Kidney epithelial cell (primary cell): Measurements from ENCODE around the gene ETS1. TPM values are rescaled to one million over a fixed set of nuclear protein-coding genes. Genes with fewer than 3 reads are reported as not detected.

ENCODE experiments used
- DNase-seq: peaks from one replicate; pipeline ENCODE4 v3.0.0-alpha.2; 2010; ENCODE audit warnings: low read depth
- H3K27me3 ChIP-seq: 2 replicates; pipeline ENCODE4 v1.6.0; 2011; ENCODE audit warnings: low read length; ENCODE audit not compliant: control insufficient read depth, insufficient read depth
- H3K36me3 ChIP-seq: 2 replicates; pipeline ENCODE4 v1.5.1; 2011; ENCODE audit warnings: low read length; ENCODE audit not compliant: control insufficient read depth, insufficient read depth
- H3K4me3 ChIP-seq: 2 replicates; pipeline ENCODE4 v1.5.1; 2011; ENCODE audit warnings: low read depth, mild to moderate bottlenecking, control low read depth, low read length
- total RNA-seq: library from RNA; depleted of rRNA; stranded (reverse); fragments of >200 nt; gene quantifications from 2 replicates; pipeline ENCODE4 v1.2.3, GENCODE V29; 2015
- TF ChIP-seq, protein P1 (sequence below): IDR thresholded peaks from 2 replicates; pipeline ENCODE4 v1.5.1; 2011; ENCODE audit warnings: mild to moderate bottlenecking, moderate library complexity, low read length, control low read depth, inconsistent platforms; ENCODE audit not compliant: insufficient read depth, poor library complexity, severe bottlenecking

The ETS1 gene
- total RNA-seq, 1 donor from 2014 or later, result 224 TPM

DNA sequence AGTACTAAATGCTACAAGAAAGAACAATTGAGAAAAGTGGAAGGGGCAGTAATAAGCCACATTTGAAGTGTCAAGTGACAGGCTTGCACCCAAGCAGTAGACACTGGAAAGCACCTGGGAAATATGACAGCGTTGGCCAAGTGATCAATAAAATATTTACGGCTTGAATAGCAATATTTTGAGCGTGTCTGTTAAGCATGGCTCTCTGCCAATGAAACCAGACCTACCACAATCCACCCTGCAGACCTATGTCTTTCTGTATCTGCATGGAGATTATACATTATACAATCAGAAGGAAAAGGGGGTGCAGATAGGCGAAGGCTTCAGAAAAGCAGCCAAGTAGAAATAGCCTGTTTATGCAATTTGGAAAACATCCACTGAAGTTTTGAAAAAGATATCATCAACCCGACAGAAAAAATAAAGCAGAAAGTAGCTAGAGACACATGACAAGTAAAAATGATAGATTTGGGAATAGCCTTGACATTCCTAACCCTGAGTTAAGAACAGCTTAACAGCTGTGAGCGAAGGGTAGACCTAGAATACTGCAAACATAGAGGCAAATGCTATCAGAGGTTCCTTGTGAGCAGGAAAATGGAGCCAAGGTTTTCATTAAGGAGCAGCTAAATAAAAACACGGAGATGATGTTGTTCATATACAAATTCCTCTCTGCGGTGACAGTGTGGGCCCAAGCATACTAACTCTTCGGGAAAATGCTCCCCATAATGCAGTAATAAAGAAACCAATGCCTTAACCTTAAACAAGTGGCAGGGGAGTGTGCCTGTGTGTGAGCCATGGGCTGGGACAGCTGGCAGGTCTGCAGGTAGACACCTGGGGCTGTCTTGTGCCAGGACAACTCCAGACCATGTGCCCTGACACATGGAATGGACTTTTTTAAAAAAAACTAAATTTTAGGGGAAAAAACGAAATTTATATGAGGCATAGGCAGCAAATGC, 71.3 kb downstream of the ETS1 start:
- Histone ChIP-seq H3K27me3 (no peaks in the 10 kb centered on the region), H3K4me3 (no peak overlapping the region), H3K36me3 (no peaks in the 10 kb centered on the region)
- TF ChIP-seq, protein P1, sequence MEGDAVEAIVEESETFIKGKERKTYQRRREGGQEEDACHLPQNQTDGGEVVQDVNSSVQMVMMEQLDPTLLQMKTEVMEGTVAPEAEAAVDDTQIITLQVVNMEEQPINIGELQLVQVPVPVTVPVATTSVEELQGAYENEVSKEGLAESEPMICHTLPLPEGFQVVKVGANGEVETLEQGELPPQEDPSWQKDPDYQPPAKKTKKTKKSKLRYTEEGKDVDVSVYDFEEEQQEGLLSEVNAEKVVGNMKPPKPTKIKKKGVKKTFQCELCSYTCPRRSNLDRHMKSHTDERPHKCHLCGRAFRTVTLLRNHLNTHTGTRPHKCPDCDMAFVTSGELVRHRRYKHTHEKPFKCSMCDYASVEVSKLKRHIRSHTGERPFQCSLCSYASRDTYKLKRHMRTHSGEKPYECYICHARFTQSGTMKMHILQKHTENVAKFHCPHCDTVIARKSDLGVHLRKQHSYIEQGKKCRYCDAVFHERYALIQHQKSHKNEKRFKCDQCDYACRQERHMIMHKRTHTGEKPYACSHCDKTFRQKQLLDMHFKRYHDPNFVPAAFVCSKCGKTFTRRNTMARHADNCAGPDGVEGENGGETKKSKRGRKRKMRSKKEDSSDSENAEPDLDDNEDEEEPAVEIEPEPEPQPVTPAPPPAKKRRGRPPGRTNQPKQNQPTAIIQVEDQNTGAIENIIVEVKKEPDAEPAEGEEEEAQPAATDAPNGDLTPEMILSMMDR, result no peak
- DNase-seq, result no peak

DNA sequence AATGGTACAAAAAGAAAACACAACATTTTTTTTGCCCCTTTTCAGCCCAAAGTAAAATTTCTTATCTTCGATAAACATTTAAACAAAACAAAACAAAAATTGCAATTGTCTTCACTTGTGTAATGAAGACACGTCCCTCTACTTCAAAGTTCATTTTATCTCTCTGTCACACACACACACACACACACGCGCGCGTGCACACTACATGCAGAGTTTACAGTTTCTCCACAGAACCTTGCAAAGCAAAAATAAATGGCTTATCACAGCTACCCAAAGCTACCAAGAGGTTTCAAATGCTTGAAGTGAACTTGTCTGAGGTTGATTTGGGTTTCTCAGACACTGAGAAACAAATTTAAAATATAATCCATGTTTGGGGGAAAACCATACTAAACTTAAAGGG, 72.3 kb downstream of the ETS1 start:
- Histone ChIP-seq H3K36me3 (no peaks in the 10 kb centered on the region), H3K4me3 (no peak overlapping the region), H3K27me3 (no peaks in the 10 kb centered on the region)
- no peak for DNase-seq
- TF ChIP-seq, protein P1, result no peak

DNA sequence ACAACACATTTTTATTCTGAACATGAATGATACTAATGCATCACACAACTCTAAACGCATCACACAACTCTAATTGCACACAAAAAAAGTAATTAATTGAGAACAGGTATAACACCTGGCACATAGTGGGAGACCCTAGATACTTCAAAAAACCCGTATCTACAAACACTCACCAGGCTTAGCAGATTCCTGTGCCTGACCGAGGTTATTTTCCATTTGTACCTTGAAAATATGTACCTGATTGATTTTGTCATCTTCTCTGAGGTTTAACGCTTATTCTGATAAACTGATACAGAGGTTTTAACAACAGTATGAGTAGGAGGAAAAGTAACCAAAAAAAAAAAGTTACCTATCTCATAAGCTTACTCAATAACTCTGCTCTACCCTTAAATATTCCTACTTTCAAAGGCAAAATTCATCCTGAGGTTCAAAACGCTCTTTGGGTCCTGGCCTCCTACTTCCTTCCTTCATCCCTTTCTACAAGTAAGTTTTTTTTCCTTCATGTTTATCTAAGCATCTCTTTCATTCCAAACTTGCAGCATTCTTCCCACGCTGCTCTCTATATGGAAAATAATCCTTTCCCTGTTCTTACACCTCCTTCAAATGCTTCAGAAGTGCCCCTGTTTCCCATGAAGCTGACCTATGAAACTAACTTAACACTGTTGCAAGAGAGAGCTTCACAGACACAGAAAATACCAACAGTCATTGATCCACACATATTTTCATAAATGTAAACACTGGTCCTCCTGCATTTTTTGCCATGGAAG, 73.3 kb downstream of the ETS1 start:
- DNase-seq, result no peak
- Histone ChIP-seq H3K36me3 (no peaks in the 10 kb centered on the region), H3K27me3 (no peaks in the 10 kb centered on the region), H3K4me3 (no peak overlapping the region)
- TF ChIP-seq, protein P1, result no peak

DNA sequence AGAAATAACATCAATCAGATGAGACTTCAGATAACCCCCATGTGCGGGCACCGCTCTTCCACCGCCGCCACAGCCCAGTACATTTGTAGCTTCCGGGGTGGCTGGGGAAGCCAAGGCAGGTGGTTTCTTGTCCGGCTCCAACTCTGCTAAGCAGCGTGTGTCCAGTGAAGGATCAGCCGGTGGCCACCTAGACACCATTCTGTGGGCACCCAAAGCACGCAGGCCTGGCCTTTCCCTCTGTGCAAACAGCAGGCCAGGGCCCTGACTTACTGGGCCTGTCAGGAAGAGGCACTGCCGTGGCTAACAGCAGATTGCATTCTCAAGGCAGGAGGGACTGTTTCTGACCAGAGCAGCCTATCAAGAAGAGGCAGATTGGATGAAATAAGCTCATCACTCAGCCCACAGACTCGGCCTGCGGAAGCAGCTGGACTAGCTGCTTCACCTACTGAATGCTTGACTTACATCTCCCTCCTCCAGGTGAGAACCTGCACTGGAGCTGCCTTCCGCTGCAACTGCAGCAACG, 74.8 kb downstream of the ETS1 start:
- Histone ChIP-seq H3K36me3 (no peaks in the 10 kb centered on the region), H3K27me3 (no peaks in the 10 kb centered on the region), H3K4me3 (no peak overlapping the region)
- no peak for DNase-seq
- TF ChIP-seq, protein P1, result no peak

DNA sequence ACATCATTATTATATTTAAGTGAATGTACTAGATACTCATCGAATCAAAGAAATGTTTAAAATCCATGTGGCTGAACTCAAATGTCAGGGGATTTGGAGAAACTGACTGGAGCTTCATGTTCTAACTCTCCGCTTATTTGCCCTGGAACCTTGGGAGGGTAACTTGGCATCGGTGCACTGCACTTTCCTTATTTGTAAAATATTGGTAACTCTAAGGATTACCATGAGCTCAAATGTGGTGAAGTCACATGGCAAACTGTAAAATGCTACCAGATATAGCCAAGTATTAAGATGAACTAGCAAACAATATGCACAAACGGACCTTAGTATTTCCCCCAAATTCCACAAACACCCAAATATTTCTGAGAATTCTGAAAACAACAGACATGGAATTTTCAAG, 75.6 kb downstream of the ETS1 start:
- no peak for DNase-seq
- Histone ChIP-seq H3K4me3 (no peak overlapping the region), H3K27me3 (no peaks in the 10 kb centered on the region), H3K36me3 (no peaks in the 10 kb centered on the region)
- TF ChIP-seq, protein P1, result no peak
